ENCODE data around the gene CYGB. TPM values are rescaled to one million over a fixed set of nuclear protein-coding genes. Genes with fewer than 3 reads are reported as not detected.
A peak's percentile ranks its signal among the peaks of the same experiment; 100 is the strongest.
"Not testable (repeated sequence)": the region's sequence is repeated elsewhere in the genome, so short reads cannot be mapped to it uniquely, and the experiment has no call there.

The CYGB gene
- total RNA-seq, 1 donor from 2014 or later, result 30.0 TPM

- H3K4me3 ChIP-seq, result no peak overlapping the region
- no peaks in the 10 kb centered on the region for H3K9me3 ChIP-seq
- H3K36me3 ChIP-seq, result peaks cover 0 to 19% of the 10 kb centered on the region in 2 donors
- H3K4me1 ChIP-seq, result peaks cover 64% of the 10 kb centered on the region
- peak overlapping the region; percentile 51 for H3K27ac ChIP-seq
- no peak for DNase-seq (ENCODE audit: extremely low spot score in 2 of 2)
- no peaks in the 10 kb centered on the region for H3K27me3 ChIP-seq
- intact Hi-C loops (cut with DNase I), result no loop called here
- TF ChIP-seq POLR2A (IDR thresholded peaks at IDR 0.05) (no peak), POLR2AphosphoS5 (IDR thresholded peaks at IDR 0.05; ENCODE audit: insufficient read depth in 1 of 2, low read depth in 1 of 2) (peak in 1 of 2 donors; percentile 37)
Observed at GRCh38 chr17:76562734-76563148, 25.2 kb upstream of the CYGB start.

GRCh38 chr17:76561799-76562268 is 24.3 kb upstream of the CYGB start:
- no peaks in the 10 kb centered on the region for H3K27me3 ChIP-seq

GRCh38 chr17:76561332-76561731 is 23.8 kb upstream of the CYGB start:
- Histone ChIP-seq H3K36me3 (peaks cover 0 to 19% of the 10 kb centered on the region in 2 donors), H3K27ac (peak overlapping the region; percentile 51), H3K4me1 (peaks cover 58% of the 10 kb centered on the region), H3K9me3 (no peaks in the 10 kb centered on the region), H3K27me3 (no peaks in the 10 kb centered on the region), H3K4me3 (no peak overlapping the region)
- TF ChIP-seq POLR2A (IDR thresholded peaks at IDR 0.05), result no peak
- TF ChIP-seq POLR2AphosphoS5 (IDR thresholded peaks at IDR 0.05; ENCODE audit: insufficient read depth in 1 of 2, low read depth in 1 of 2), result no peak
- no peak for TF ChIP-seq CTCF (IDR thresholded peaks at IDR 0.05)
- DNase-seq (ENCODE audit: extremely low spot score in 2 of 2), result no peak
- intact Hi-C loops (cut with DNase I), result no loop called here

More at GRCh38 chr17:76561799-76562268, 24.3 kb upstream of the CYGB start:
- no peak for DNase-seq (ENCODE audit: extremely low spot score in 2 of 2)
- TF ChIP-seq POLR2A (IDR thresholded peaks at IDR 0.05) (no peak), CTCF (IDR thresholded peaks at IDR 0.05) (no peak), POLR2AphosphoS5 (IDR thresholded peaks at IDR 0.05; ENCODE audit: insufficient read depth in 1 of 2, low read depth in 1 of 2) (no peak)
- peaks cover 55% of the 10 kb centered on the region for H3K4me1 ChIP-seq
- peak overlapping the region; percentile 51 for H3K27ac ChIP-seq
- H3K4me3 ChIP-seq, result no peak overlapping the region
- intact Hi-C loops (cut with DNase I), result no loop called here
- H3K36me3 ChIP-seq, result peaks cover 0 to 19% of the 10 kb centered on the region in 2 donors
- H3K9me3 ChIP-seq, result no peaks in the 10 kb centered on the region

GRCh38 chr17:76560877-76561221 is 23.3 kb upstream of the CYGB start:
- DNase-seq (ENCODE audit: extremely low spot score in 2 of 2), result no peak
- Histone ChIP-seq H3K27me3 (no peaks in the 10 kb centered on the region), H3K9me3 (no peaks in the 10 kb centered on the region), H3K36me3 (peaks cover 0 to 19% of the 10 kb centered on the region in 2 donors), H3K4me1 (peaks cover 63% of the 10 kb centered on the region), H3K27ac (peak overlapping the region; percentile 47), H3K4me3 (no peak overlapping the region)
- TF ChIP-seq POLR2A (IDR thresholded peaks at IDR 0.05) (no peak), POLR2AphosphoS5 (IDR thresholded peaks at IDR 0.05; ENCODE audit: insufficient read depth in 1 of 2, low read depth in 1 of 2) (no peak), CTCF (IDR thresholded peaks at IDR 0.05) (no peak)
- intact Hi-C loops (cut with DNase I), result no loop called here

GRCh38 chr17:76560036-76560876 is 22.7 kb upstream of the CYGB start:
- Histone ChIP-seq H3K9me3 (no peaks in the 10 kb centered on the region), H3K4me3 (no peak overlapping the region), H3K27me3 (no peaks in the 10 kb centered on the region), H3K4me1 (peaks cover 63% of the 10 kb centered on the region), H3K36me3 (peaks cover 0 to 19% of the 10 kb centered on the region in 2 donors), H3K27ac (peak overlapping the region; percentile 47)
- TF ChIP-seq POLR2A (IDR thresholded peaks at IDR 0.05) (no peak), CTCF (IDR thresholded peaks at IDR 0.05) (no peak)
- intact Hi-C loops (cut with DNase I), result no loop called here
- DNase-seq (ENCODE audit: extremely low spot score in 2 of 2), result no peak

GRCh38 chr17:76559460-76559859 is 22.0 kb upstream of the CYGB start:
- peak overlapping the region; percentile 30 to 73 for H3K4me3 ChIP-seq
- H3K27ac ChIP-seq, result peak overlapping the region; percentile 47
- DNase-seq (ENCODE audit: extremely low spot score in 2 of 2); H3K9me3 ChIP-seq; intact Hi-C loops (cut with DNase I); H3K27me3 ChIP-seq: not testable (repeated sequence)
- peaks cover 0 to 14% of the 10 kb centered on the region in 2 donors for H3K36me3 ChIP-seq
- H3K4me1 ChIP-seq, result peaks cover 63% of the 10 kb centered on the region

Data from vagina (tissue), 2 donors.